ENCODE measurements around the gene CCNK.
A peak's percentile ranks its signal among the peaks of the same experiment; 100 is the strongest.

The CCNK gene

DNA sequence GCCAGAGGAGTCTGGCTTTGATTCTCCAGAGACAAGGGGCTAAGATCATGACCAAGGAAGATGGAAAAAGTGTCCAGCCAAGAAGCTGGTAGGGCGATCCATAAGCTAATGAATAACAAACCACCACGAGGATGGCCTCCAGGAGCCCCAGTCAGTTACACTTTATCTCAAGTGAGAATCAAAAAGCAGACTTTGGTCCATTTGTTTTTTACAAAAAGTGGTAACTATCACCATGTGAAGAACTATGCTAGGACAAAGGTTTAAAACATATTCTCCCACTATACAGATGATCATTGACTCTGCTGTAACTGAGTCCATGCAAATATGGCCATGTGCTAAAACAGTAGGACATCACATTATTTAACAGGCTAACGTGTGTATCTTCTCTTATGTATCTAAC lies 14.5 kb upstream of the CCNK start:
- no peak for DNase-seq (ENCODE audit: low read depth, low spot score)

GRCh38 chr14:99467336-99468078 lies 13.7 kb upstream of the CCNK start:
- DNase-seq (ENCODE audit: low read depth, low spot score): no peak

DNA sequence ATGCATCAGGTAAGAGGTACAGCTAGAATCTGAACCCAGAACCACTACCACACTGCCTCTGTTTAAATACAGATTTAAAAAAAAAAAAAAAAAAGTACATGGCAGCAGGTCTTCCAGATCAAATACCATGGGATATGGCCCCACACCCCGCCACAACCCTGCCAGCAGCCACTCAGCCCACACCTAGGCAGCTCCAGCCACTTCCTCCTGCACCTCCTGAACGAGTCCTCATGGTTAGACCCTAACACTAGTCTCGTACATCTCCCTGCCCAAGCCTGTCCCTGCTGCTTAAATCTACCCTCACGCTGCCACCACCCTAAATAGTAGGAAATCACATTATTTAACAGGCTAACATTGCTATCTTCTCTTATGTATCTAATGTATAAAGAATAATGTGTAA lies 13.1 kb upstream of the CCNK start:
- no peak for DNase-seq (ENCODE audit: low read depth, low spot score)

DNA sequence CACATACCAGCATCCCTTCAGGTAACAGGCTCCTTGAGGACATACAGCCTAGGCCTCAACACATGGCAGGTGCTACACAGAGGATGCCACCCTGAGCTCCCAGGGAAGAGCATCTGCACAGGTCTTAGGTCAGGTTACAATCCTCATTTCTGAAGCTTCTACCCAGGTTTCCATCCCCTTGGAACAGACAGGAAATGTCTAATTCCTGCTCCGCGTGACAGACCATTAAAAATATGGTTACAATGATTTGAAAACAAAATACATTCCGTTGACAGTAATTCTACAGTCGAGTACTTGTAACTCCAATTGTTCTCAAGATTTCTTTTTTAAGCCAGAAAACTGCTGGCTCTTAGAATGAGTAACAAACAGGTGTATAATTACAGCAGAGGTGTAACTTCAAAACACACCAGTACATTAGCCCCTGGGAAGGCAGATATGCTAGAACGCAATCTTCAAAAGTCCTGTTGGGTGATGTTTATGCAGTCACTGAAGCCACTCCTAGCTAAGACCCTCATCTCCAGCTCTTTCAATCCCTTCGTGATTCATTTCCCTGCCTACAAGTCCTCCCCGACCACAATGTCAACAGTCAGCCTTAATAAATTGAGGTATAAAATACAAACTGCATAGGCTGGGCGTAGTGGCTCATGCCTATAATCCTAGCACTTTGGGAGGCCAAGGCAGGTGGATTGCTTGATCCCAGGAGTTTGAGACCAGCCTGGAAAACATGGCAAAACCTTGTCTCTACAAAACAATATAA lies 12.2 kb upstream of the CCNK start:
- DNase-seq (ENCODE audit: low read depth, low spot score): no peak

- no peak for DNase-seq (ENCODE audit: low read depth, low spot score)
These were observed 9.5 kb upstream of the CCNK start for GRCh38 chr14:99471731-99472130.

GRCh38 chr14:99472937-99473336 lies 8.3 kb upstream of the CCNK start:
- no peak for DNase-seq (ENCODE audit: low read depth, low spot score)

- no peak for DNase-seq (ENCODE audit: low read depth, low spot score)
These were observed 7.8 kb upstream of the CCNK start for GRCh38 chr14:99473458-99473857.

DNA sequence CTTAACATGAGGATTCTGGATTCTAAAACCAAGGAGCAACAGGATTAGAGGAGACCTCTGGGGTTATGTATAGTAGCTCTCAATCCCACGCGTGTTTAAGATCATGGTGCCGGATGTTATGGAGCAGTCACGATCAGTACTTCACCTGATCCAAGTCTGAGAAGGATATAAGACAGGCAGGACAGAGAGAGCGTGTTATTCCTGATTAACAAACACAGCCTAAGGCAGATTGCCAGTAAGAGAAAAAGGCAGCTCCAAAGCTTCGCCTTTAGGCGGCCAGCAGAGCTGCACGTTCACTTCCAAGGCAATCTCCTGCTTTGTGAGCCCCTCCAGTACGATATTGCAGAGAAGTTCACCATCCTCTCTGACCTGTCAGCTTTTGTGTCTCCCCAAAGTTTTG lies 6.0 kb upstream of the CCNK start:
- peak; percentile 68 for DNase-seq (ENCODE audit: low read depth, low spot score)

- no peak for DNase-seq (ENCODE audit: low read depth, low spot score)
These were observed 5.5 kb upstream of the CCNK start for GRCh38 chr14:99475660-99476059.

DNA sequence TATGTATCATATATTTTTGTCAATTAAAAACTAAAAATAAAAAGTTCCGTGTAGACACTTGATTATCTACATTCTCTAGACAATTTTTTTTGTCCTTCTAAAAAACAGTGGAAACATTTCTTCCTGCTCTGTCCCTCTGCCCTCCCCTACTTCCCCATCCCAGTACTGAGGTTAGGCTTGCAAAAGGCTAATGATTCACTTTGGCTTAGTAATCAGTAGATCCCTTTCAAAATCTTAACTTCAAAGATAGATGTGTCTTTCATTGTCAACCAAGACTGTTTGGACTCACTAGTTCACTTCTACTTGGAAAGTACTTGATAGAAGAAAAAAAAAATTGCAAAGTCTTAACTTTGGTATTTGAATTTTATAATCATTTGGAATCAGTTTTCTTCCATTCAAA lies 4.3 kb upstream of the CCNK start:
- DNase-seq (ENCODE audit: low read depth, low spot score): no peak

DNA sequence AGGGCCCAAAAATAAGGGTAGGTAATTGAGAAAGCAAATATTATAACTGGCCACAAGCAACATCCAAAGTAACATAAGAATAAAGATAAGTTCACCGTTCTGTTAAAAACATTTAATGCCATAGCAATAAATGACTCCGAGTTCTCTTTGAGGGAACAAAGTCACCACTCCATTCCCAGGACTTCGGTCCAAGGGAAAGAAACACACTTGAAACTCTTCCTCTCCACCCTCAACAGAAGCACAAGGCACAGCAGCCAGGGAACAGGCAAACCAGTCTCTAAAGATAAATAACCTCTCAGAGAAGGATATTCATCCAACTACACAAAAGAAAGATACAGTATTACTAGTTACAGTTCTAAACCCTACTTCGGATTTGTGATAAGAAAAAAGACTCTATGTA lies 3.1 kb upstream of the CCNK start:
- no peak for DNase-seq (ENCODE audit: low read depth, low spot score)

DNA sequence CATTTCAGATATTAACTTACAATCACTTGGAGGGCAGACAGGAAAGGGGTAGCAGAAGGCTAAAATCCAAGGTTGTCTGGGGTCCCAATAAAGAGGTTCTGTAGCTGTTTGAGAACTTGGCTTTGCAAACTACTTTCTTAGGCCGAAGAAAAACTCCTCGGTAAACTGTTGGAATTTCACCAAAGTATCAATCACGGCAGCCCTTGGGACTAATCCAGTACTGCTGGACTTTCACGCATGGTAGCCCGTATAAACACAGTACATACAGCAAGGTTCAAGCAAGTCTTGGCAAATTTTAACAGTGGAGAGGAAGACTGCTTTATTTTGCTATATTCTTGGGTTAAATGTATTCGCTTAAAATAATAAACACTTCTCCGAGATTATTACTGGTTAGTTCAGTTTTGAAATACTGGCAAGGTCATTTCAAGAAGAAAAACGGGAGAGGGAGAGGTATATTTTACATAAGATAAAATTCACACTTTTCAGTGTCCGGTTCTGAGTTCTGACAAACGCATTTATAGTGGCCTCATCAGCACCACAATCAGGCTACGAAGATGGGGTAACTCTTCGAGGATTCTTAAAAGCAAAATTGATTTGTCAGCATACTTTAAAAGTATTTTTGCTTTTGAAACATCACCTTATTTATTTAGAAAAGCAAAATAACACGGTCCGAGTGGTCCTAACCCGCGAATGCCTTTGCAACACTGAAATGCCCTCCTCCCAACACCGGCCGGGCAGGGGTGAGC lies 1.9 kb upstream of the CCNK start:
- DNase-seq (ENCODE audit: low read depth, low spot score): no peak

GRCh38 chr14:99479906-99480869 lies 1.0 kb upstream of the CCNK start, which contains the start of gene SETD3:
SETD3 (minus strand) TSS chr14:99480859; CDS start chr14:99465805, 15,054 bp downstream.
- peak; percentile 47 for DNase-seq (ENCODE audit: low read depth, low spot score)

DNA sequence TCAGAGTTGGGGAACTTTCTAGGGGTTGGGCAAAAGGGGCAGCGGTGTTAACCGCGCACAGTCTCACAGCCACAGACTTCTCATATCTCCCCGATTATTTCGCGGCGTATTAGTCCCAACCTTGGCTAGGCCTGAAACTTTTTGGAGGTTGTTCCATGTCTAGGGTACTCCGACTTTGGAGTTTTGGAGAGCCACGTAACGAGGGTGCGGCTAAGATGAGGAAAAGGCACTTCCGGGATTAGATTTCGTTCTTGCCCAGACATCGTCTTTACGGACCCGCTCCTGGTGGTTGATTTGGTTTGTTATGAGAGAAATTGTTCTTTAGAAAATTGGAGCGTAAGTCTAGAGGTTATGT lies 513 bp downstream of the CCNK start:
- DNase-seq (ENCODE audit: low read depth, low spot score): peak; percentile 30

- DNase-seq (ENCODE audit: low read depth, low spot score): no peak
These were observed 2.9 kb downstream of the CCNK start for GRCh38 chr14:99484106-99484505.

- DNase-seq (ENCODE audit: low read depth, low spot score): no peak
These were observed 16.1 kb downstream of the CCNK start for GRCh38 chr14:99497341-99497740.

GRCh38 chr14:99497894-99498293 lies 16.7 kb downstream of the CCNK start:
- DNase-seq (ENCODE audit: low read depth, low spot score): no peak

DNA sequence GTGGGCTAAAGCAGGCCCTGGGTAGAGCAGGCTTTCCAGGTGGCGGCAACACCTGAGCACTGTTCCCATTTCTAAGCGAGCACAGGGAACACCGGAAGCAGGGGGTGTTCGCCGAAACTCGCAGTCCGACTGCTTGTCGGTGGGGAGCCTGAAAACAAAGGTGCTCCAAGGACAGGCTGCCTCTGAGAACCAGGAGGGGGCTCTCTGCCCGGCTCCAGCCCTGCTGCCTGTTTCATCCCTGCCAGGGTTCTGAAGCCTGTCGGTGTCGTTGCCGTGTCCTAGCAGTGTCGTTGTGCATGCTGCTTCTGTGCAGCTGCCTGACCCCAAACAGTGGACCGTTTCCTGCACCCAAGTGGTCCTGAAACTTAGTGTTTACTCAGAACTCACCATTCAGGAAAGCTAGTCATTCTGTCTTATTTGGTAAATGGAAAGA lies 21.8 kb downstream of the CCNK start:
- peak; percentile 53 for DNase-seq (ENCODE audit: low read depth, low spot score)

GRCh38 chr14:99503848-99504453 lies 22.7 kb downstream of the CCNK start:
- no peak for DNase-seq (ENCODE audit: low read depth, low spot score)

DNA sequence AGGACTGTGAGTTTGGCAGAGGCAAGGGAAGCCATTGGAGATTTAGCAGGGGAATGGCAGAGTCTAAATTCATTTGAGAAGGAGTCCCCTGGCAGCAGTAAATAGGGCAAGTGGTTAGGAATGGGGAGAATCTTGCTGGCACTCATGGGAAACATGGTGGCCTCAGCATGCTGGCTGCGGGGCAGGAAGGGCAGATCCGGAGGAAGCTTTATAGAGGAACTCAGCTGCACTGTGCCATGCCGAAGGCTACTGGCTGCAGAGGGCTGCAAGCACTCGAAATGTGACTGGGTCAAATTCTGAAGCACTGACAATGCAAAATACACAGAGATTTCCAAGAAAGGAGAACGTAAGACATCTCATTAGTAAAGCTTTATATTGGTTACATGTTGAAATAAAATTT lies 23.9 kb downstream of the CCNK start:
- DNase-seq (ENCODE audit: low read depth, low spot score): no peak

GRCh38 chr14:99506276-99506675 lies 25.1 kb downstream of the CCNK start:
- DNase-seq (ENCODE audit: low read depth, low spot score): no peak
